DLD1 (cell line): ENCODE data around the gene OPTC.

Source experiments
- in situ Hi-C: cut with HindIII; loops from 2 replicates; pipeline ENCODE4 v1.10.0; 2017; ENCODE audit warnings: low sequenced_read_pairs

The OPTC gene

GRCh38 chr1:203481196-203481595 lies 12.8 kb upstream of the OPTC start:
- in situ Hi-C loops, result no loop called here

DNA sequence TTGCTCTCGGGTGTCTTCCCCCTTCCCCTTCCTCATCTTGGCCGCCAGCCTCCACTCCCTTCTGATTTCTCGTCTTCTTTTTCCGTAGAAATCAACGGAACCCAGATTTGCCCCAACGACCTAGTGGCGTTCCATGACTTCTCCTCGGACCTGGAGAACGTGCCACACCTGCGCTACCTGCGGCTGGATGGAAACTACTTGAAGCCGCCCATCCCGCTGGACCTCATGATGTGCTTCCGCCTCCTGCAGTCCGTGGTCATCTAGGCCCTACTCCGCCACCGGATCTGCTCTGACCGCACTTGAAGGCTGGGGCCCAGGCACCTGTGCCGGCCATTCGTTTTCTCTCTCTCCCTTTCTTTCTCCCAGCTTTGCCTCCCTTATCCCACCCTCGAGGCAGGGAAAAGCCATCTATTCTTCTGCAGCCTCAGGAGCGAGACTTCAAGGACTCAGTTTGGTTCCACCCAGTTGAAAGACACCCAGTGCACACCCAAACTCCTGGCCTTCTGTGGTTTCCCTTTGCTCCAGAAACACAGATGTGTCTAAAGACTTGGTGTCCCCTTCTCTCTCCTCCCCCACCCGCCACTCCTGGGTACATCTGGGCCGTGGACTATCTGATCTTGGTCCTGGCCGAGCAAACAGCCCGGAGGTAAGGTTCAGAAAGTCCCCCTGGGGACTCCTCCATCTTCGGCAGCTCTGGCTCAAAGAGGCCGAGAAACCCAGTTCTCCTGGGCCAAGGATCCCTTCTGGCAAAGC lies 7.2 kb upstream of the OPTC start:
- in situ Hi-C loops, result no loop called here

GRCh38 chr1:203488539-203488938 lies 5.4 kb upstream of the OPTC start:
- in situ Hi-C loops, result no loop called here

DNA sequence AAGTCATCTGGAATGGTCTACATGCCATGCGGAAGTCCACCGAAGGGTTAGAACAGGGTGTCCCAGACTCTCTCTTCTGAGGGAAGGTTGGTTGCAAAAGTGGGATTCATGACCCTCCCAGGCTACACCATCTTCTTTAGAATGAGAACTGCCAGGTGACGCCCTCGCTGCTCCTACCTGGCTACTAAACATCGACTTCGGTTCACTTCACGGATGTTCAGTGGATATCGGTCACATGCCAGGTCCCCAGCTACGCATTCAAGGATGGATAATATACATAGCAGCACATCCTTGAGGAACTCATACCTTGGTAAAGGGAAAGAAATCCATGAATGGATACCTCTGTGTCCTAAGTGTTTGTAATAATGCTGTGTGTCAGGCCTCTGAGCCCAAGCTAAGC lies 3.3 kb upstream of the OPTC start:
- in situ Hi-C loops, result no loop called here

- in situ Hi-C loops, result no loop called here
Measured at GRCh38 chr1:203491664-203492063, 2.3 kb upstream of the OPTC start.

GRCh38 chr1:203492082-203492747 lies 1.7 kb upstream of the OPTC start:
- in situ Hi-C loops, result no loop called here

- in situ Hi-C loops, result no loop called here
Measured at GRCh38 chr1:203492748-203493130, 1.2 kb upstream of the OPTC start.

DNA sequence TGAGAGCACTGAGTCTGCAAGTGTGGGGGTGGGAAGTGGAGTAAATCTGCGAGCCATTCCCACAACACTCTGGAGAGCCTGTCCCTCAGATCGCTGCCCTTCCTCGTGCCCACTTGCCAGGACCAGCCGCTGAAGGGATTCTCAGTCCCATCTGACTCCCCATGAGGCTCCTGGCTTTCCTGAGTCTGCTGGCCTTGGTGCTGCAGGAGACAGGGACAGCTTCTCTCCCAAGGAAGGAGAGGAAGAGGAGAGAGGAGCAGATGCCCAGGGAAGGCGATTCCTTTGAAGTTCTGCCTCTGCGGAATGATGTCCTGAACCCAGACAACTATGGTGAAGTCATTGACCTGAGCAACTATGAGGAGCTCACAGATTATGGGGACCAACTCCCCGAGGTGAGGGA lies 1.9 kb downstream of the OPTC start:
- in situ Hi-C loops, result no loop called here

DNA sequence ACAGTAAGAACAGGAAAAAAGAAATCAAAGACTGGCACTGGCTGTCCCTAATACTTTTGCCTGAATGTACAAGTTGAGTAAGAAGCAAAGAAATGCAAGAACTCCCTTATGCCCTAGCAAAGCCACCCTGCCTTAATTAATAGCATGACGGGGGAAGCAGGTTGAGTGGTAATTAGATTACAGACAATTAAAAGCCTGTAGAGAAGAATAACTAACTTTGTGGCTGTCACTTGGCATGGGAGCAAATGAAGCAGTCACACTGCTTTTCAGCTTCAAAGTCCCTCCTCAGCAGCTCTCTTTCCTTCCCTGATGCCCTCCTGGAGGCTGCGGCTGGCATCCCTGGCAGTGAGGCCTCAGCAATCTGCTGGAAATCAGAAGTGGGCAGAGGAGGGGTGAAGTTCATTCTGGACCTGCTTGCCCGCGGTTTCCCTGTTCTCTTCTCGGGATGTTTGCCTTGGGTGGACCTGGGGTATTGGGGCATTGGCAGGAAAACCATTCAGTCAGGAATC lies 3.4 kb downstream of the OPTC start:
- in situ Hi-C loops, result no loop called here

DNA sequence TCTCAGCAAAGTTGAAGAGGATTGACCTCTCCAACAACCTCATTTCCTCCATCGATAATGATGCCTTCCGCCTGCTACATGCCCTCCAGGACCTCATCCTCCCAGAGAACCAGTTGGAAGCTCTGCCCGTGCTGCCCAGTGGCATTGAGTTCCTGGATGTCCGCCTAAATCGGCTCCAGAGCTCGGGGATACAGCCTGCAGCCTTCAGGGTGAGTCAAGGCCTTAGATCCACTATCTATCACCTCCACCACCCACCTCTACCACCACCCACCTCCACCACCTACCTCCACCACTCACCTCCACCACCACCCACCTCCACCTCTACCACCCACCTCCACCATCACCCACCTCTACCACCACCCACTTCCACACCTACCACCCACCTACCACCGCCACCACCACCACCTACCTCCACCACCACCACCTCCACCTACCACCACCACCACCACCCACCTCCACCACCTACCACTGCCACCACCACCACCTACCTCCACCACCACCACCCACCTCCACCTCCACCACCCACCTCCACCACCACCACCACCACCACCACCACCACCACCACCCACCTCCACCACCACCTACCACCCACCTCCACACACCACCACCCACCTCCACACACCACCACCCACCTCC lies 5.8 kb downstream of the OPTC start:
- in situ Hi-C loops, result loop anchor here (25.0 kb wide), 1 partner anchor 213 kb away; no protein-coding TSS in a partner anchor

- in situ Hi-C loops, result loop anchor here (25.0 kb wide), 1 partner anchor 212 kb away; no protein-coding TSS in a partner anchor
Measured at GRCh38 chr1:203500279-203500678, 6.3 kb downstream of the OPTC start.

- in situ Hi-C loops, result loop anchor here (25.0 kb wide), 1 partner anchor 208 kb away; no protein-coding TSS in a partner anchor
Measured at GRCh38 chr1:203503836-203504235, 9.9 kb downstream of the OPTC start.

GRCh38 chr1:203504400-203505250 lies 10.7 kb downstream of the OPTC start:
- in situ Hi-C loops, result loop anchor here (25.0 kb wide), 1 partner anchor 208 kb away; no protein-coding TSS in a partner anchor

DNA sequence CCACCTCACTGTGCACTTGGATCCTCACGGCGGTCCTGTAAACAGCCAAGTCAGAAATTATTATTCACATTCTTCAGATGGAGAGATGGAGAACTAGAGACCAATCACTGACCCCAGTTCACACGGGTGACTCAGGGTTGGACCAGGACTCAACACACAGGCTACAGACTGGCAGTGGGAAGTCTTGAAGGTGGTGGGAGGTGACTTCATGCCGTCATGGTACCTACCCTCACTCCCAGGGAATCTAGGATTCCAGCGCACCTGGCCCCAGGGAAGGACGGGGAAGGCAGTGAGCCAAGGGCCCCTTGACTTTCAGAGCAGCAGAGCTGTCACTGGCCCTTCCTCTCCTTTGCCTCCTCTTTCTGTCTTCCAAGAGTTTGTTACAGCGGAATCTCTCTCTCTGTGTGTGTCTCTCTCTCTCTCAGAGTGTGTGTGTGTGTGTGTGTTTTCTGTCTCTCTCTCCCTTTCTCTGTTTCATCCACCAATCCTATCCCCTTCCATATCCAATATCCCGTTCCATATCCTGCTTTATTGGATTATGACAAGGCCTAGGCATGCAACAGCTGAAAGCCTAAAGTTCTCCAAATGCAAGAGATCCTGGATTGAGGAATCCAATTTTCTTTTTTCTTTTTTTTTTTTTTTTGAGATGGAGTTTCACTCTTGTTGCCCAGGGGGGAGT lies 11.7 kb downstream of the OPTC start:
- in situ Hi-C loops, result loop anchor here (25.0 kb wide), 1 partner anchor 207 kb away; no protein-coding TSS in a partner anchor

DNA sequence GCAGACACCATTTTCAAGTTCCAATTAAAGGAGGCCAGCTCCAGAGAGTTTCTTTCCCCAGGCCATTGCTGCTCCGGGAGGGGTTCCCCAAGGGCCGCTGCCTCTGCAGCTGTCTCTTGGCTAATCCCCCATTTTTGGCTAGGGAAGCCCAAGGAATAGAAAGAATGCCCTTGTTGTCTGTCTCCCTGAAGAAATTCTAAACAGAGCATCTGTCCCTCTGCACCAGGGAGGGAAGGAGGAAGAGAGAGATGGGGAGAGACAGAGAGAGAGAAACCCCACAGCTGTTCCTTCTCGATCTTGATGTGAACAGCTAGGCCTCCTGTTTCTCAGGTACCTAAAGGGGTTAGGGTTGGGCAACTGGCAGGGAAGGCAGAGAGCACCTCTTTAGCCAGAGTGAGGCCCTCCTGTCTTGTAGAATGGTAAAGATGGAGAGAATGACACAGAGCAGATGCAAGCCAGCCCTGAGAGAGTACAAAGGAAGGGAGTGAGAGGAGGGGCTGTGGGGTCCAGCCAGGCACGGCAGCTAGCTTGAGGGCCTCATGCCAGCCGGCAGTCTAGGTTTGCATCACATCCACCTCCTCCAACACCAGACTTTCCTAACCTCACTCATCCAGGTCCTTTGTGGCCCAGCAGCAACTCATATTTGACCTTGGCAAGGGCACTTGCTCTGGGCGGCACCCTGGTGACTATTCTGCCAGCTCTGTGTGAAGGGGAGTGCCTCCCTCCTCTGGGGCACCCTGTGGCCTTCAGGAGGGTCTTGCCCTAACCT lies 13.1 kb downstream of the OPTC start:
- in situ Hi-C loops, result loop anchor here (25.0 kb wide), 1 partner anchor 205 kb away; no protein-coding TSS in a partner anchor

DNA sequence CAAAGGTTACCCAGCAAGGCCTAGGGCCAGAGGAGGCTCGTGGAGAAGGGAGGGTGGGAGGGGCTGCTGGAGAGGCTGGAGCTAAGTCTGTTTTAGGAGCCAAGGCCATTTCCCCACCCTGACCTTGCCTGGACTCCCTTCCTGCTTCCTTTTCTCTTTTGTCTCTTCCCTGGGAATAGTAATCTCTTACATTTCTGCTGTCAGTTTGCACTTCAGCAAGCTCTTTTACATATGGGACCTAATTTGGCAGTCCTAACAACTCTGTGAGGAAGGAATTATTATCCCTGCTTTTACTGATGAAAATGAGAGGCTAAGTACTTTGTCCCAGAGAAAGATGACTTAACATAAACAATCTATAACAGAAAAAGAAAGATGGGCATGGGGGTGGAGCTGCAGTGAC lies 13.8 kb downstream of the OPTC start:
- in situ Hi-C loops, result loop anchor here (25.0 kb wide), 1 partner anchor 205 kb away; no protein-coding TSS in a partner anchor

DNA sequence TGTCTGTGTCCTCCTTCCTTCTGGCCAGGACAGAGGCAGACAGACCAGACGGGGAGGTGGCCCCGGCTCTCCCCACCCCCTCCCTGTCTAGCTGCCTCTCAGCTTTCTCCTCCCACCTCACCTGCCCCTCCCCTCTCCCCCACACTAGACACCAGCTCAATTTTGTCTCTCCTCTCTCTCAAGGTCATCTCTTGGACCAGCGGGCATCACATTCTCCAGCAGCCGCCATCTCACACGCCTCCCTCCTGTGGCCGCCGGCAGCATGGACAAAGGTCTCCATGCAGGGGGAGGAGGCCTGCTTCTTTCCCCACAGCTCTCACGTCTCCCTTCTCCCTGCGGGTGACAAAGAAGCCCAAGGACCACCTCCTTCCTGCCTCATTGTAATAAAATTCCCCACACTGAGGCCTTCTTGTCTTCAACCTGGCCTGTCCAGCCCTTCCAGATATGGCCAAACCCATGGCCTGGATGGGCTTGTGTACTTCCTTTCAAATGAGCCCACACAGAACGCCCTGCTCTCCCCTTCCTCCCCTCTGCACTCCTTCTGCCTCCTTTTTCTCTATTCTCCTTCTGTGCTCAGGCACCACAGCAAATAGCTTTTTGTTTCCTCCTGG lies 14.6 kb downstream of the OPTC start:
- in situ Hi-C loops, result loop anchor here (25.0 kb wide), 1 partner anchor 204 kb away; no protein-coding TSS in a partner anchor

- in situ Hi-C loops, result loop anchor here (25.0 kb wide), 1 partner anchor 203 kb away; no protein-coding TSS in a partner anchor
Measured at GRCh38 chr1:203509135-203509534, 15.2 kb downstream of the OPTC start.
